Tibial nerve (tissue), 4 donors: ENCODE measurements around the gene MIA2.

Experiments used
- CTCF ChIP-seq, 5 experiments: fragments of 200-600 bp in 3 of 5; fragments of 450-650 bp in 2 of 5; sonication (generic) in 3 of 5; IDR thresholded peaks; one replicate each; pipeline ENCODE4 v1.5.1; 2016 to 2019; ENCODE audit warnings: antibody characterized with exemption in 5 of 5, mild to moderate bottlenecking in 3 of 5, moderate library complexity in 2 of 5
- EP300 ChIP-seq, 2 donors: sonication (generic); formaldehyde crosslinking; IDR thresholded peaks; one replicate each; pipeline ENCODE4 v1.6.1; 2017; ENCODE audit warnings: antibody characterized with exemption in 2 of 2, mild to moderate bottlenecking in 1 of 2
- POLR2A ChIP-seq, 2 donors: fragments of 450-650 bp; IDR thresholded peaks; one replicate each; pipeline ENCODE4 v1.6.1; 2017; ENCODE audit warnings: antibody characterized with exemption in 2 of 2, mild to moderate bottlenecking in 2 of 2, moderate library complexity in 2 of 2

- no peak for TF ChIP-seq POLR2A (IDR thresholded peaks at IDR 0.05)
- no peak for TF ChIP-seq CTCF (IDR thresholded peaks at IDR 0.05)
- no peak for TF ChIP-seq EP300 (IDR thresholded peaks at IDR 0.05)
These were observed 7.1 kb downstream of the MIA2 start for GRCh38 chr14:39240769-39241168.
